GM19193 (cell line): ENCODE results near the gene ZBTB7C.

Experiments
- POLR2A ChIP-seq: IDR thresholded peaks from 4 replicates; pipeline ENCODE4 v1.6.1; 2011; ENCODE audit not compliant: insufficient read depth, insufficient read length; ENCODE audit errors: extremely low read depth

The ZBTB7C gene

GRCh38 chr18:48136051-48136826 is 272.9 kb downstream of the ZBTB7C start:
- no peak for TF ChIP-seq POLR2A

GRCh38 chr18:48135436-48135966 is 273.7 kb downstream of the ZBTB7C start:
- TF ChIP-seq POLR2A = no peak

- no peak for TF ChIP-seq POLR2A
Observed at GRCh38 chr18:48134609-48135008, 274.6 kb downstream of the ZBTB7C start.

- no peak for TF ChIP-seq POLR2A
Observed at GRCh38 chr18:48133671-48134251, 275.4 kb downstream of the ZBTB7C start.

- no peak for TF ChIP-seq POLR2A
Observed at GRCh38 chr18:48132797-48133655, 276.2 kb downstream of the ZBTB7C start.

GRCh38 chr18:48131042-48131441 is 278.1 kb downstream of the ZBTB7C start:
- TF ChIP-seq POLR2A = no peak

- no peak for TF ChIP-seq POLR2A
Observed at GRCh38 chr18:48129621-48130082, 279.5 kb downstream of the ZBTB7C start.

GRCh38 chr18:48127606-48128005 is 281.6 kb downstream of the ZBTB7C start:
- TF ChIP-seq POLR2A = no peak

- no peak for TF ChIP-seq POLR2A
Observed at GRCh38 chr18:48126240-48126639, 282.9 kb downstream of the ZBTB7C start.

- TF ChIP-seq POLR2A = no peak
Observed at GRCh38 chr18:48125724-48126123, 283.5 kb downstream of the ZBTB7C start.

- TF ChIP-seq POLR2A = no peak
Observed at GRCh38 chr18:48124857-48125626, 284.1 kb downstream of the ZBTB7C start.

GRCh38 chr18:48123941-48124340 is 285.2 kb downstream of the ZBTB7C start:
- no peak for TF ChIP-seq POLR2A

GRCh38 chr18:48123324-48123723 is 285.9 kb downstream of the ZBTB7C start:
- TF ChIP-seq POLR2A = no peak

- no peak for TF ChIP-seq POLR2A
Observed at GRCh38 chr18:48122816-48123215, 286.4 kb downstream of the ZBTB7C start.
